Neuronal stem cell (in vitro differentiated cells): ENCODE results near the gene LCN1.

ENCODE experiments used
- DNase-seq: peaks from one replicate; pipeline ENCODE4 v3.0.0-alpha.2; 2013; ENCODE audit warnings: low spot score
- H2AFZ ChIP-seq: one replicate; pipeline ENCODE4 v1.6.1; 2013; ENCODE audit warnings: mild to moderate bottlenecking, low read length, inconsistent platforms
- H2AK5ac ChIP-seq: 2 replicates; pipeline ENCODE4 v1.6.1; 2013; ENCODE audit warnings: low read depth, mild to moderate bottlenecking, inconsistent platforms, low read length, moderate library complexity, mixed read lengths
- H2BK120ac ChIP-seq: 2 replicates; pipeline ENCODE4 v1.6.1; 2013; ENCODE audit warnings: low read depth, mild to moderate bottlenecking, inconsistent platforms, low read length, moderate library complexity, mixed read lengths
- H2BK12ac ChIP-seq: one replicate; pipeline ENCODE4 v1.6.1; 2013; ENCODE audit warnings: low read length, inconsistent platforms
- H2BK15ac ChIP-seq: 2 replicates; pipeline ENCODE4 v1.6.1; 2013; ENCODE audit warnings: mild to moderate bottlenecking, low read length, inconsistent platforms, mixed read lengths
- H2BK5ac ChIP-seq: one replicate; pipeline ENCODE4 v1.6.1; 2013; ENCODE audit warnings: inconsistent platforms, mild to moderate bottlenecking, low read length, moderate library complexity
- H3K14ac ChIP-seq: one replicate; pipeline ENCODE4 v1.6.1; 2013; ENCODE audit warnings: low read length, inconsistent platforms
- H3K18ac ChIP-seq: 2 replicates; pipeline ENCODE4 v1.6.1; 2013; ENCODE audit warnings: low read length, inconsistent platforms
- H3K23ac ChIP-seq: 2 replicates; pipeline ENCODE4 v1.6.1; 2013; ENCODE audit warnings: low read depth, mild to moderate bottlenecking, mixed read lengths, low read length, inconsistent platforms; ENCODE audit not compliant: poor library complexity
- H3K27ac ChIP-seq: replicated peaks from 3 replicates; pipeline ENCODE4 v1.5.1; 2013; ENCODE audit warnings: low read length, inconsistent platforms
- H3K27me3 ChIP-seq, 3 experiments: 2 replicates each; pipeline ENCODE4 v1.6.1; 2013; ENCODE audit warnings: low read length in 3 of 3, mild to moderate bottlenecking in 2 of 3, inconsistent platforms in 1 of 3, low read depth in 1 of 3, mixed read lengths in 1 of 3, moderate library complexity in 1 of 3; ENCODE audit not compliant: control insufficient read depth in 3 of 3, insufficient read depth in 3 of 3
- H3K36me3 ChIP-seq, 2 donors: replicated peaks in 1 of 2; 2 replicates each; pipeline ENCODE4 v1.6.1; 2013; ENCODE audit warnings: low read length in 2 of 2; ENCODE audit not compliant: control insufficient read depth in 2 of 2, insufficient read depth in 2 of 2
- H3K4ac ChIP-seq: 2 replicates; pipeline ENCODE4 v1.6.1; 2013; ENCODE audit warnings: inconsistent platforms, mild to moderate bottlenecking, low read length, moderate library complexity
- H3K4me1 ChIP-seq, 2 donors: 1 replicate in 1 of 2; 2 replicates in 1 of 2; pipeline ENCODE4 v1.6.1; 2013; ENCODE audit warnings: low read length in 2 of 2, low read depth in 1 of 2; ENCODE audit not compliant: control insufficient read depth in 2 of 2, insufficient read depth in 1 of 2
- H3K4me2 ChIP-seq: one replicate; pipeline ENCODE4 v1.6.1; 2013; ENCODE audit warnings: mild to moderate bottlenecking, low read length, inconsistent platforms; ENCODE audit not compliant: insufficient read depth, poor library complexity, severe bottlenecking
- H3K4me3 ChIP-seq, 2 donors: 2 replicates each; pipeline ENCODE4 v1.5.1; 2013; ENCODE audit warnings: low read length in 2 of 2, mild to moderate bottlenecking in 2 of 2, inconsistent platforms in 1 of 2, moderate library complexity in 1 of 2
- H3K79me1 ChIP-seq: one replicate; pipeline ENCODE4 v1.6.1; 2013; ENCODE audit warnings: low read depth, mild to moderate bottlenecking, inconsistent platforms, low read length, moderate library complexity
- H3K9ac ChIP-seq: one replicate; pipeline ENCODE4 v1.6.1; 2013; ENCODE audit warnings: mild to moderate bottlenecking, low read depth, low read length, inconsistent platforms; ENCODE audit not compliant: poor library complexity
- H3K9me3 ChIP-seq, 2 donors: replicated peaks in 1 of 2; 2 replicates each; pipeline versions ENCODE3 to v1.6.1; 2013; ENCODE audit warnings: low read length in 2 of 2, mild to moderate bottlenecking in 2 of 2, inconsistent platforms in 1 of 2, low read depth in 1 of 2, mixed read lengths in 1 of 2, moderate library complexity in 1 of 2; ENCODE audit not compliant: control insufficient read depth in 2 of 2, insufficient read depth in 1 of 2
- H4K8ac ChIP-seq: one replicate; pipeline ENCODE4 v1.6.1; 2013; ENCODE audit warnings: low read depth, mild to moderate bottlenecking, inconsistent platforms, low read length, moderate library complexity
- H4K91ac ChIP-seq: one replicate; pipeline ENCODE4 v1.6.1; 2013; ENCODE audit warnings: low read length, low read depth, mild to moderate bottlenecking, inconsistent platforms; ENCODE audit not compliant: poor library complexity
- WGBS, 2 donors: extraction: QIAGEN DNeasy Blood & Tissue Kit; methylation state at CpG; one replicate each; pipeline ENCODE4 v1.1.7; 2013; ENCODE audit warnings: missing lambda C conversion rate in 2 of 2, mixed read lengths in 1 of 2; ENCODE audit not compliant: insufficient read length in 2 of 2, insufficient replicate concordance in 1 of 2; ENCODE audit errors: extremely low coverage in 2 of 2; 5-methylcytosine and 5-hydroxymethylcytosine counted together

Gene LCN1

DNA sequence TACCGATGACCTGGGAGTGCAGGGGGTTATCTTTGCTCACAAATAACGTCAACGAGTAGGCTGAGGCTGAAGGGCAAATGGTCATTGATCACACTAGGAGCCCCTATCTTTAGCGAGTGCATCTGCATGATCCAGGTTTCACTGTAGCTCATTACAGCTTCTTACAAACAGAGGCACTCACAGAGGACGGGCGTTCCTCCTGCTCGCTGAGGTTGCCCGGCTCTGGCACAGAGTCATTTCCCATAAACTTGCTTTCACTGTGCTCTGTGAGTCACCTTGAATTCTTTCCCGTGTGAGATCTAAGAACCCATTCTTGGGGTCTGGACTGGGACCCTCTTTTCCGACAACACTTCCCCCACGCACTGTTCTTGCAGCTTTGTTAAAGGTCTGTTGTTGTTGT, 38.4 kb downstream of the LCN1 start:
- Histone ChIP-seq H3K4me2 (no peak overlapping the region), H2AFZ (no peak overlapping the region), H3K4ac (no peak overlapping the region), H2AK5ac (no peak overlapping the region), H2BK5ac (no peak overlapping the region), H3K23ac (no peak overlapping the region), H2BK120ac (no peak overlapping the region), H3K14ac (no peak overlapping the region), H3K9me3 (no peaks in the 10 kb centered on the region), H2BK12ac (no peak overlapping the region), H3K4me3 (no peak overlapping the region), H3K36me3 (no peaks in the 10 kb centered on the region), H3K18ac (no peak overlapping the region), H3K79me1 (no peaks in the 10 kb centered on the region), H3K4me1 (no peaks in the 10 kb centered on the region), H3K27me3 (no peaks in the 10 kb centered on the region), H4K8ac (no peak overlapping the region), H2BK15ac (no peak overlapping the region), H4K91ac (no peak overlapping the region), H3K27ac (no peak overlapping the region), H3K9ac (no peak overlapping the region)
- WGBS, 2 donors: no CpG with 5 or more reads among the region's 11 CpGs
- no peak for DNase-seq

DNA sequence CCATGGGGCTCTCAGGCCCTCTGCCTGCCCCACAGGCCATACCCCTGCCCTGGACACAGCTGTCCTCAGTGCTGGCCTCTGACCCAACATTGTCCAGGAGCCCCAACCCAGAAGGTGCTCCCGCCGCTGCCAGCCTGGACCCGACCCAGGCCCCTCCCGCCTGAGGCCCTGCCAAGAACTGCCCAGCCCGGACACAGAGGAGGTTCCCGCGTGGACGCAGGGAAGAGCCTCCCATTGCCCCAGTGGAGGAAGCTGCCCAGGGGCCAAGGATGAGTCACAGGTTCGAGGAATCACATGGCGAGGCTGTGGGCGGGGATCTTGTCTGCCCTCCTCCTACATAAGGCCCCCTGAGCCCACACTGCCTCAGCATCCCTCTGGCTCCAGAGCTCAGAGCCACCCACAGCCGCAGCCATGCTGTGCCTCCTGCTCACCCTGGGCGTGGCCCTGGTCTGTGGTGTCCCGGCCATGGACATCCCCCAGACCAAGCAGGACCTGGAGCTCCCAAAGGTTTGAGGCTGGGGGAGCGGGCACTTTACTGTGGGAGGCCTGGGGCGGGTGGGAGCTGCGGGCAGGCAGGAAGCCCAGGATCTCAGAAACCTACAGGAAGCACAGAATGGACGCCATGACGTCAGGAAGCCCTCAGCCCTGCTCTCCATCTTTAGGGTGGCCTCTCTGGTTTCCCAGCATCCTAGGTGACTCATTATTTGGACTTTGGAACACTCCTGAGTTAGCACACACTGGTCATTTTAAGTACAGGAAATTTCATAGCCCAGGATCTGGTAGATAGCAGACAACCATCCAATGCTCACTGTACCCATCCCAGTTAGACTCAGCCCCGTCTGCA, 40.4 kb downstream of the LCN1 start, which contains the start of gene PAEP:
Gene PAEP (plus strand): TSS at position 366 of the 844 bp plus-strand sequence.
- Histone ChIP-seq H3K9me3 (no peaks in the 10 kb centered on the region), H3K9ac (peak within 1 kb of the TSS; percentile 44), H2BK5ac (peak within 1 kb of the TSS; percentile 61), H3K4me1 (peaks cover 0 to 4% of the 10 kb centered on the region in 2 donors), H3K36me3 (no peaks in the 10 kb centered on the region), H3K4me2 (no peak within 1 kb of the TSS), H3K27ac (no peak within 1 kb of the TSS), H2AFZ (no peak within 1 kb of the TSS), H3K4me3 (no peak within 1 kb of the TSS), H2BK12ac (no peak within 1 kb of the TSS), H2BK120ac (no peak within 1 kb of the TSS), H2BK15ac (peak within 1 kb of the TSS; percentile 49), H3K79me1 (peaks cover 3% of the 10 kb centered on the region), H3K23ac (no peak within 1 kb of the TSS), H2AK5ac (peak within 1 kb of the TSS; percentile 75), H3K14ac (peak within 1 kb of the TSS; percentile 71), H4K8ac (peak within 1 kb of the TSS; percentile 43), H3K27me3 (peaks cover 0 to 3% (median 0%) of the 10 kb centered on the region in 3 experiments), H4K91ac (no peak within 1 kb of the TSS), H3K18ac (peak within 1 kb of the TSS; percentile 57), H3K4ac (no peak within 1 kb of the TSS)
- no peak for DNase-seq
- no CpG with 5 or more reads among the region's 20 CpGs for WGBS, 2 donors

- no peak overlapping the region for H2AFZ ChIP-seq
- no peak overlapping the region for H3K4ac ChIP-seq
- no CpG with 5 or more reads among the region's 17 CpGs for WGBS, 2 donors
- peaks cover 3% of the 10 kb centered on the region for H3K79me1 ChIP-seq
- H2BK120ac ChIP-seq: no peak overlapping the region
- no peak overlapping the region for H3K27ac ChIP-seq
- H2BK15ac ChIP-seq: no peak overlapping the region
- no peak overlapping the region for H2AK5ac ChIP-seq
- H3K4me2 ChIP-seq: no peak overlapping the region
- H3K36me3 ChIP-seq: no peaks in the 10 kb centered on the region
- H3K9ac ChIP-seq: peak overlapping the region; percentile 44
- H2BK5ac ChIP-seq: peak overlapping the region; percentile 61
- H4K91ac ChIP-seq: no peak overlapping the region
- no peak overlapping the region for H2BK12ac ChIP-seq
- peak overlapping the region; percentile 8 for H3K18ac ChIP-seq
- peaks cover 0 to 5% (median 0%) of the 10 kb centered on the region in 3 experiments for H3K27me3 ChIP-seq
- H3K23ac ChIP-seq: no peak overlapping the region
- H3K4me1 ChIP-seq: peaks cover 0 to 4% of the 10 kb centered on the region in 2 donors
- no peaks in the 10 kb centered on the region for H3K9me3 ChIP-seq
- H3K4me3 ChIP-seq: no peak overlapping the region
- no peak for DNase-seq
- no peak overlapping the region for H4K8ac ChIP-seq
- H3K14ac ChIP-seq: no peak overlapping the region
These were observed 41.0 kb downstream of the LCN1 start for GRCh38 chr9:135562235-135562745.

GRCh38 chr9:135563039-135563476, 41.8 kb downstream of the LCN1 start:
- H2BK15ac ChIP-seq: no peak overlapping the region
- no peak overlapping the region for H2BK120ac ChIP-seq
- no peak overlapping the region for H4K8ac ChIP-seq
- H3K27me3 ChIP-seq: peaks cover 0 to 9% (median 0%) of the 10 kb centered on the region in 3 experiments
- H3K14ac ChIP-seq: no peak overlapping the region
- H2BK12ac ChIP-seq: no peak overlapping the region
- no peak overlapping the region for H3K18ac ChIP-seq
- peaks cover 3% of the 10 kb centered on the region for H3K79me1 ChIP-seq
- no peak overlapping the region for H2BK5ac ChIP-seq
- no peak overlapping the region for H4K91ac ChIP-seq
- no peak overlapping the region for H3K23ac ChIP-seq
- H3K4ac ChIP-seq: no peak overlapping the region
- peak overlapping the region in 1 of 2 donors; percentile 18 for H3K4me3 ChIP-seq
- H2AK5ac ChIP-seq: no peak overlapping the region
- H3K9ac ChIP-seq: no peak overlapping the region
- no peaks in the 10 kb centered on the region for H3K9me3 ChIP-seq
- H3K4me1 ChIP-seq: peaks cover 0 to 4% of the 10 kb centered on the region in 2 donors
- WGBS, 2 donors: no CpG with 5 or more reads among the region's 1 CpG
- no peak overlapping the region for H3K27ac ChIP-seq
- DNase-seq: no peak
- H3K4me2 ChIP-seq: no peak overlapping the region
- H3K36me3 ChIP-seq: no peaks in the 10 kb centered on the region
- H2AFZ ChIP-seq: no peak overlapping the region
